ENCODE measurements around the gene ANKRD33B.

Gene ANKRD33B

GRCh38 chr5:10688651-10689171, 124.8 kb downstream of the ANKRD33B start:
- H3K4me3 ChIP-seq (ENCODE audit: low read depth, low read length): no peak overlapping the region
- no peak for DNase-seq (ENCODE audit: low read depth)
- no peak for TF ChIP-seq CTCF (IDR thresholded peaks at IDR 0.05; ENCODE audit: insufficient read depth, low read depth, low read length, missing control alignments)

- TF ChIP-seq CTCF (IDR thresholded peaks at IDR 0.05; ENCODE audit: insufficient read depth, low read depth, low read length, missing control alignments): peak; percentile 56
- peak; percentile 64 for DNase-seq (ENCODE audit: low read depth)
- no peak overlapping the region for H3K4me3 ChIP-seq (ENCODE audit: low read depth, low read length)
Measured at GRCh38 chr5:10689391-10690081, 125.7 kb downstream of the ANKRD33B start.

- H3K4me3 ChIP-seq (ENCODE audit: low read depth, low read length): no peak overlapping the region
- TF ChIP-seq CTCF (IDR thresholded peaks at IDR 0.05; ENCODE audit: insufficient read depth, low read depth, low read length, missing control alignments): no peak
- DNase-seq (ENCODE audit: low read depth): no peak
Measured at GRCh38 chr5:10690460-10691440, 126.9 kb downstream of the ANKRD33B start.

GRCh38 chr5:10691826-10692785, 128.2 kb downstream of the ANKRD33B start:
- DNase-seq (ENCODE audit: low read depth): no peak
- H3K4me3 ChIP-seq (ENCODE audit: low read depth, low read length): no peak overlapping the region
- TF ChIP-seq CTCF (IDR thresholded peaks at IDR 0.05; ENCODE audit: insufficient read depth, low read depth, low read length, missing control alignments): no peak

- no peak overlapping the region for H3K4me3 ChIP-seq (ENCODE audit: low read depth, low read length)
- peak; percentile 65 for DNase-seq (ENCODE audit: low read depth)
- peak; percentile 48 for TF ChIP-seq CTCF (IDR thresholded peaks at IDR 0.05; ENCODE audit: insufficient read depth, low read depth, low read length, missing control alignments)
Measured at GRCh38 chr5:10695055-10695649, 131.3 kb downstream of the ANKRD33B start.

Data from GM12865 (cell line).